Activated T-cell treated with anti-CD3 and anti-CD28 coated beads, Interleukin-2, amount 50 U/mL, for 72 hours (primary cell): ENCODE measurements around the gene AMY1C. TPM values are rescaled to one million over a fixed set of nuclear protein-coding genes. Genes with fewer than 3 reads are reported as not detected.
"Not testable (repeated sequence)": the region's sequence is repeated elsewhere in the genome, so short reads cannot be mapped to it uniquely, and the experiment has no call there.

Source experiments
- ATAC-seq, 2 donors: fragments of 150-1000 bp; cut with Tn5 transposase; replicated peaks in 1 of 2; 2 replicates each; pipeline ENCODE4 v1.10.0; 2021; ENCODE audit warnings: moderate library complexity in 2 of 2, mild to moderate bottlenecking in 1 of 2
- DNase-seq, 2 donors: peaks; one replicate each; pipeline ENCODE4 v3.0.0; 2021 to 2022; ENCODE audit warnings: mixed read lengths in 1 of 2
- H3K27ac Mint-ChIP-seq: one replicate; pipeline ENCODE4 v1.8.0; 2022; ENCODE audit warnings: mild to moderate bottlenecking, moderate library complexity, mixed read lengths
- H3K27me3 Mint-ChIP-seq: one replicate; pipeline ENCODE4 v1.8.0; 2022; ENCODE audit warnings: low read depth, mixed read lengths
- H3K36me3 Mint-ChIP-seq, 2 donors: one replicate each; pipeline ENCODE4 v1.8.0; 2022; ENCODE audit warnings: mixed read lengths in 2 of 2, mild to moderate bottlenecking in 1 of 2; ENCODE audit not compliant: insufficient read depth in 2 of 2
- H3K4me1 Mint-ChIP-seq: one replicate; pipeline ENCODE4 v1.8.0; 2022; ENCODE audit warnings: low read depth, mixed read lengths
- H3K4me3 Mint-ChIP-seq, 2 donors: one replicate each; pipeline ENCODE4 v1.8.0; 2022; ENCODE audit warnings: mild to moderate bottlenecking in 2 of 2, mixed read lengths in 2 of 2, moderate library complexity in 2 of 2
- H3K9me3 Mint-ChIP-seq, 2 donors: one replicate each; pipeline ENCODE4 v1.8.0; 2022; ENCODE audit warnings: mixed read lengths in 2 of 2
- total RNA-seq, 2 donors: library from RNA; stranded (reverse); gene quantifications; one replicate each; pipeline ENCODE4 v1.2.3, GENCODE V29; 2022

AMY1C gene
- not detected for total RNA-seq

DNA sequence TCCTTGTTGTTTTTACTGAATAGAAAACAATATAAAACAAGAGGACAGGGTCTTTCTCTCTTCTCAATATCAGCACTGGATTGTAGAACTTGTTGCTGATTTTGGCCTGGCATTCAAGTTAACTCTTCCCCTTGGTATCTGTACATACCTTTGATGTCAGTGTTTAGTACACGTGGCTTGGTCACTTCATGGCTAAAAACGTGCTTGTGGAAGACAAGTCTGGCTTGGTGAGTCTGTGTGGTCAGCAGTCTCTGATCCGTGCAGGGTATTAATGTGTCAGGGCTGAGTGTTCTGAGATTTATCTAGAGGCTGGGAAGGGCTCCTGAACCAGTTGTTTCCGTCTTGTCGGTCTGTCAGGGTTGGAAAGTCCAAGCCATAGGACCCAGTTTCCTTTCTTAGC, at the start of gene AMY1C:
Gene AMY1C, plus strand, starts transcription at position 301 of the 400 bp plus-strand sequence. CDS start 572 bp downstream, outside the sequence.
- ATAC-seq, DNase-seq, H3K36me3 Mint-ChIP-seq, H3K4me1 Mint-ChIP-seq, H3K4me3 Mint-ChIP-seq, H3K27ac Mint-ChIP-seq, H3K9me3 Mint-ChIP-seq, H3K27me3 Mint-ChIP-seq: not testable (repeated sequence)

DNA sequence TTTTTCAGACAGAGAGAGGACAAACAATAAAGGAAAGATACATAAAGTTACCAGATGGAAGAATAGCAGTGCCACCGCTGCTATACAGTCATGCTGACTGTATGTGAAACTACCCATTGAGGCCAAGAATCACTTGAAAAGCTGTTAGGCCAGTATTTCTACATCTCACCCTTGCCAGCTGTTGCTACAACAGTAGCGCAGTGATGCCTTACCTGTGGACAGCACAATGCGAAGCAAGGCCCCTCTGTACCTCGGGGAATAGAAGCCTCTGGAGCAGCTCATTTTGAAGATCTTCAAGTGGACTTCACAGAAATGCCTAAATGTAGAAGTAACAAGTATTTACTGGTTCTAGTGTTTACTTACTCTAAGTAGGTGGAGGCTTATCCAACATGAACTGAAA, 49.0 kb upstream of the AMY1C start:
- DNase-seq, H3K4me1 Mint-ChIP-seq, H3K27me3 Mint-ChIP-seq: not testable (repeated sequence)

DNA sequence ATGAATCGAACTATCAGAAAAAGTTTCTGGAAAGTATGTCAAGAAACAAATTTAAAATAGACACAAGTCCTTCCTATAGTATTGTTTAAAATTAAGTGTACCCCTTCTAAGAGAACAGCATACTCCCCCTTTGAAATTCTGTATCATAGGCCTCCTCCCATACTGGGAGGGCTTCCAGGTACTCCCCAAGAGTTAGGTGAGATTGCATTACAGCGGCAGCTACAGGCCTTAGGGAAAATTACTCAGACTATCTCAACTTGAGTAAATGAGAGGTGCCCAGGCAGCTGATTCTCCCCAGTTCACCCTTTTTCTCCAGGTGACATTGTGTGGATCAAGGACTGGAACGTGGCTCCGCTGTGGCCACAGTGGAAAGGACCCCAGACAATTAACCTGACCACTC, 48.4 kb upstream of the AMY1C start:
- not testable (repeated sequence) for H3K4me1 Mint-ChIP-seq, H3K9me3 Mint-ChIP-seq, ATAC-seq, H3K4me3 Mint-ChIP-seq, DNase-seq, H3K27ac Mint-ChIP-seq, H3K36me3 Mint-ChIP-seq, H3K27me3 Mint-ChIP-seq

More for the DNA sequence above, 49.0 kb upstream of the AMY1C start:
- H3K27ac Mint-ChIP-seq, ATAC-seq, H3K9me3 Mint-ChIP-seq, H3K4me3 Mint-ChIP-seq, H3K36me3 Mint-ChIP-seq: not testable (repeated sequence)

DNA sequence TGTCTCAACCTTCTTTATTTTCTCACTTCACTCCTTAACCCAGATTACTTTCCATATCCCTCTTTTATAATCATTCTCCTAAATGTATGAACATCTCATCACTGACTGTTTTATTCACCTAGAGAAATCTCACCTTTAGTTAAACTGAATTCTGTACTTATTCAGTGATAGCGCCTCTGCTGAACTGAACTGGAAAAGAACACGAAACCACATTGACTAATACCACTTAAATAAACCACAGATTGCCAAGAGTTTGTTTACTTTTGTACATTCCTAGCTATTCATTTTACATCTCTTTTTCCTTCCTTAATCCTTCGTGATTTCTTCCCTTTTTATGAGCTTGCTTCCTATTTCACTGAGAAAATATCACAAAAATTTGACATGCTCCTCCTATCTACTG, 42.0 kb upstream of the AMY1C start:
- not testable (repeated sequence) for DNase-seq, H3K4me3 Mint-ChIP-seq, ATAC-seq, H3K27ac Mint-ChIP-seq, H3K36me3 Mint-ChIP-seq, H3K27me3 Mint-ChIP-seq, H3K9me3 Mint-ChIP-seq, H3K4me1 Mint-ChIP-seq

DNA sequence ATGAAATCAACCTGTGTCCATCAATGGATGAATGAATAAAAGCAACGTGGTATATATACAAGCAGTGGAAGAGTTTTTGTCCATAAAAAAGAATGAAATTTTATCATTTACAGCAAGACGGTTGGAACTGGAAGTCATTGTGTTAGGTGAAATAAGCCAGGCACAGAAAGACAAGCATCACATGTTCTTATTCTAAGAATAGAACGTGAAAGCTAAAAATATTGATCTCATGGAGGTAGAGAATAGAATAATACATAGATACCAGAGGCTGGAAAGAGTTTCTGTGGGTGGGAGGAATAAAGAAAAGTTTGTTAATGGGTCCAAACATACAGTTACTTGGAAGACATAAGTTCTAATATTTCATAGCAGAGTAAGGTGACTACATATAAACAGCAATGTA, 39.3 kb upstream of the AMY1C start:
- H3K4me1 Mint-ChIP-seq, H3K27me3 Mint-ChIP-seq, H3K4me3 Mint-ChIP-seq, H3K27ac Mint-ChIP-seq, H3K9me3 Mint-ChIP-seq, H3K36me3 Mint-ChIP-seq, ATAC-seq, DNase-seq: not testable (repeated sequence)

DNA sequence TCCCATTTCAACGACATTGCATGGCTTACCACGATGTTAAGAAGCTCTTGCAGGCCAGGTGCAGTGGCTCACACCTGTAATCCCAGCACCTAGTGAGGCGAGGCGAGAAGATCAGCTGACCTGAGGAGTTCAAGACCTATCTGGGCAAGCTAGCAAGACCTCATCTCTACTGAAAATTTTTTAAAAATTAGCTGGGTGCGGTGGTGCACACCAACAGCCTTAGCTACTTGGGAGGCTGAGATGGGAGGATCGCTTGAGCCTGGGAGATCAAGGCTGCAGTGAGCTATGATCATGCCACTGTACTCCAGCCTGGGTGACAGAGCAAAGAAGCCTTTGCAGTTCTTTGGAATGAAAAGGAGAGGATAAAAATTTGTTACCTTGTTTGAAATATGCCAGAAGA, 32.3 kb upstream of the AMY1C start:
- H3K27ac Mint-ChIP-seq, H3K27me3 Mint-ChIP-seq, H3K9me3 Mint-ChIP-seq, ATAC-seq, H3K4me1 Mint-ChIP-seq, H3K4me3 Mint-ChIP-seq, H3K36me3 Mint-ChIP-seq, DNase-seq: not testable (repeated sequence)

DNA sequence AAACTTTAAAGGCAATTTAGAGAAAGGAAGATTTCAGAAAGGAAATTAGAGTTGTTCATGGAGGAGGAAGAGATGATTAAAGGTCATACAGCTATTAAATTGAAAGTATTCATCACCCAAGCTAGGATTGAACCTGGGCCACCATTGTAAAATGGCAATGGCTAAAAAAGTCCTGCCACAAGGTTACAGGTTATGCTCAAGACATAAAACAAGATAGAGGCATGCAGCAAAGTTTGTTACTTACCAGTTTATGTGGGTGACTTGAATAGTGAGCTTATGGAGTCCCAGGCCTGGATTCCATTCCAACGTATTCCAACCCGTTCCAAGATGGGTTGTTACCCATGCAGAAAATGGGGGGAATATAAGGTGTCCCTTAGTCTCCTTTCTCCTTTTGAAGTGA, 28.2 kb upstream of the AMY1C start:
- DNase-seq, H3K36me3 Mint-ChIP-seq, H3K4me3 Mint-ChIP-seq, ATAC-seq, H3K9me3 Mint-ChIP-seq, H3K27ac Mint-ChIP-seq, H3K4me1 Mint-ChIP-seq, H3K27me3 Mint-ChIP-seq: not testable (repeated sequence)

DNA sequence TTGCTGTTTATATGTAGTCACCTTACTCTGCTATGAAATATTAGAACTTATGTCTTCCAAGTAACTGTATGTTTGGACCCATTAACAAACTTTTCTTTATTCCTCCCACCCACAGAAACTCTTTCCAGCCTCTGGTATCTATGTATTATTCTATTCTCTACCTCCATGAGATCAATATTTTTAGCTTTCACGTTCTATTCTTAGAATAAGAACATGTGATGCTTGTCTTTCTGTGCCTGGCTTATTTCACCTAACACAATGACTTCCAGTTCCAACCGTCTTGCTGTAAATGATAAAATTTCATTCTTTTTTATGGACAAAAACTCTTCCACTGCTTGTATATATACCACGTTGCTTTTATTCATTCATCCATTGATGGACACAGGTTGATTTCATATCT, 14.4 kb upstream of the AMY1C start:
- DNase-seq, ATAC-seq, H3K27ac Mint-ChIP-seq, H3K9me3 Mint-ChIP-seq, H3K27me3 Mint-ChIP-seq, H3K36me3 Mint-ChIP-seq, H3K4me1 Mint-ChIP-seq, H3K4me3 Mint-ChIP-seq: not testable (repeated sequence)

DNA sequence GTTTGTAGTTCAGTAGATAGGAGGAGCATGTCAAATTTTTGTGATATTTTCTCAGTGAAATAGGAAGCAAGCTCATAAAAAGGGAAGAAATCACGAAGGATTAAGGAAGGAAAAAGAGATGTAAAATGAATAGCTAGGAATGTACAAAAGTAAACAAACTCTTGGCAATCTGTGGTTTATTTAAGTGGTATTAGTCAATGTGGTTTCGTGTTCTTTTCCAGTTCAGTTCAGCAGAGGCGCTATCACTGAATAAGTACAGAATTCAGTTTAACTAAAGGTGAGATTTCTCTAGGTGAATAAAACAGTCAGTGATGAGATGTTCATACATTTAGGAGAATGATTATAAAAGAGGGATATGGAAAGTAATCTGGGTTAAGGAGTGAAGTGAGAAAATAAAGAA, 11.7 kb upstream of the AMY1C start:
- not testable (repeated sequence) for DNase-seq, H3K36me3 Mint-ChIP-seq, H3K4me1 Mint-ChIP-seq, H3K27ac Mint-ChIP-seq, H3K4me3 Mint-ChIP-seq, H3K9me3 Mint-ChIP-seq, H3K27me3 Mint-ChIP-seq, ATAC-seq

DNA sequence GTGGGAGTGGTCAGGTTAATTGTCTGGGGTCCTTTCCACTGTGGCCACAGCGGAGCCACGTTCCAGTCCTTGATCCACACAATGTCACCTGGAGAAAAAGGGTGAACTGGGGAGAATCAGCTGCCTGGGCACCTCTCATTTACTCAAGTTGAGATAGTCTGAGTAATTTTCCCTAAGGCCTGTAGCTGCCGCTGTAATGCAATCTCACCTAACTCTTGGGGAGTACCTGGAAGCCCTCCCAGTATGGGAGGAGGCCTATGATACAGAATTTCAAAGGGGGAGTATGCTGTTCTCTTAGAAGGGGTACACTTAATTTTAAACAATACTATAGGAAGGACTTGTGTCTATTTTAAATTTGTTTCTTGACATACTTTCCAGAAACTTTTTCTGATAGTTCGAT, 5.2 kb upstream of the AMY1C start:
- H3K4me1 Mint-ChIP-seq, H3K36me3 Mint-ChIP-seq, H3K27ac Mint-ChIP-seq, H3K4me3 Mint-ChIP-seq, H3K27me3 Mint-ChIP-seq, ATAC-seq, DNase-seq, H3K9me3 Mint-ChIP-seq: not testable (repeated sequence)

DNA sequence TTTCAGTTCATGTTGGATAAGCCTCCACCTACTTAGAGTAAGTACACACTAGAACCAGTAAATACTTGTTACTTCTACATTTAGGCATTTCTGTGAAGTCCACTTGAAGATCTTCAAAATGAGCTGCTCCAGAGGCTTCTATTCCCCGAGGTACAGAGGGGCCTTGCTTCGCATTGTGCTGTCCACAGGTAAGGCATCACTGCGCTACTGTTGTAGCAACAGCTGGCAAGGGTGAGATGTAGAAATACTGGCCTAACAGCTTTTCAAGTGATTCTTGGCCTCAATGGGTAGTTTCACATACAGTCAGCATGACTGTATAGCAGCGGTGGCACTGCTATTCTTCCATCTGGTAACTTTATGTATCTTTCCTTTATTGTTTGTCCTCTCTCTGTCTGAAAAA, 4.7 kb upstream of the AMY1C start:
- DNase-seq, H3K4me3 Mint-ChIP-seq, H3K27ac Mint-ChIP-seq, H3K4me1 Mint-ChIP-seq, H3K27me3 Mint-ChIP-seq, ATAC-seq, H3K9me3 Mint-ChIP-seq, H3K36me3 Mint-ChIP-seq: not testable (repeated sequence)

DNA sequence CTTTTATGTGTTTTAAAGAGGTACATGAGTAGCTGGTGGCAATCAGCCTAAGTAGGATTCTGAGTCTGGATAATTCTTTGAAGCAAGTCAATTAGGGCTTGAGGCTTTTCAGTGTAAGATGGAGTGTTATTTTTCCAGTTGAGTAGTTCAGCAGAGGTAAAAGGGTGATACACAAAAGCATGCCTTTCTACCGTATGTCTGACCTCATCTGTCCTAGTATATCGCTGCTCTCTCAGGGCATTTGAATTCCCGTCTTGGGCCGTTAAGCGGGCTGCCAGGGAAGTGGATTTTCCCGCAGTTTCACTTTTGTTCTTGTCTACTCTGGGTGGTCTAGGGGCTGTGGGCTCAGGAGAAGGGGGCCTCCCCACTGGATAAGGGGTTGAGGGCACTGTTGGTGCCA, 1.4 kb upstream of the AMY1C start:
- H3K27me3 Mint-ChIP-seq, H3K27ac Mint-ChIP-seq, DNase-seq, H3K4me3 Mint-ChIP-seq, H3K4me1 Mint-ChIP-seq, H3K36me3 Mint-ChIP-seq, H3K9me3 Mint-ChIP-seq, ATAC-seq: not testable (repeated sequence)

DNA sequence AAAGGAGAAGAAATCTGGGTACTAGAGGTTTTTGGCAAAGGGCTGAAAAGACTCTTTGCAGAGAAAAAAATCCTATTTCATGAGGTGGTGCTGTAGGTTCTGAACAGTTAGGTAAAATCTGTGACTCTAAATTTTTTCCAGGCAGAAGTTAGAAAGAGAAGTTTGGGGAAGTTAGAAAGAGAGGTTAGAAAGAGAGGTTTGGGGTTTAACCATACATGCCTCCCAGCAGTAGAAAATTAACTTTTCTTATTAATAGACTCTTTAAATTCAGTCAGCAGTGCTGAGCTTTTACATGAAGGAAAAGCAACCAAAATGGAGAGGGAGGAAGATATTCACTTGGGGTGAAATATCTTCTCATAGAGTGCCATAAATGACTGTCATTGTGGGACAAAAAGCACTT, 12.2 kb downstream of the AMY1C start:
- peaks cover 0 to 6% of the 10 kb centered on the region in 2 donors for H3K9me3 Mint-ChIP-seq
- ATAC-seq, result no peak

DNA sequence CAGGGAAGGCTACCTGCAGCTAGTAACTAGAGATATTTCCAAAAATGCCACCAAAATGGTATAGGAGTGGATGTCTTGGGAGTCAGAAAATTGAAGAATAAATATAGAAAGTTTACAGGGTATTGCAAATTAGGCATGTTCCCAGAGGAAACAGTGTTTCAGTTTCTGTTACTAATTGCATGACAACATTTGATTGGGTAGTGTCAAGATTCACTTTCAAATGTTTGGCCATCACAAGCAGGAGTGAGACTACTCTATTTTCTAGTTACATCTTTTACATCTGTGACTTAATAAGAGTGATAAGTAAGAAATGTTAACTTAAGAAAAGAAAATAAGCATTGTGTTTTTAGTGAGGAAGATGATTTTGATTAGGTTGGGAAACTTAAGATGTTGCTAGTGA, 30.2 kb downstream of the AMY1C start:
- Mint-ChIP-seq H3K27me3 (no peaks in the 10 kb centered on the region), H3K9me3 (peaks cover 1 to 2% of the 10 kb centered on the region in 2 donors)

More for the DNA sequence above, 12.2 kb downstream of the AMY1C start:
- H3K27me3 Mint-ChIP-seq, result no peaks in the 10 kb centered on the region
- H3K4me3 Mint-ChIP-seq, result no peak overlapping the region
- no peak overlapping the region for H3K27ac Mint-ChIP-seq
- no peaks in the 10 kb centered on the region for H3K4me1 Mint-ChIP-seq
- H3K36me3 Mint-ChIP-seq, result no peaks in the 10 kb centered on the region
- no peak for DNase-seq

More for the DNA sequence above, 30.2 kb downstream of the AMY1C start:
- ATAC-seq, result no peak
- DNase-seq, result no peak
- Mint-ChIP-seq H3K36me3 (no peaks in the 10 kb centered on the region), H3K4me1 (no peaks in the 10 kb centered on the region), H3K27ac (no peak overlapping the region), H3K4me3 (no peak overlapping the region)
